HepG2 (cell line): ENCODE data around the gene ARVCF. TPM values are rescaled to one million over a fixed set of nuclear protein-coding genes. Genes with fewer than 3 reads are reported as not detected.

Source experiments
- ATAC-seq: fragments of 200-7000 bp; cut with Tn5 transposase; 3 replicates; pipeline ENCODE4 v1.9.1; 2020; ENCODE audit warnings: mild to moderate bottlenecking, moderate library complexity
- BruUV-seq: library from RNA; stranded (reverse); fragments of 400-500 nt; replicated peaks from 2 replicates; lab custom pipeline; 2021; lab: Mats Ljungman, UMichigan
- CTCF ChIA-PET: fragments of 300-600 bp; formaldehyde crosslinking; extraction: SDS; loops from one replicate; lab custom pipeline; 2021; ENCODE audit warnings: low total read pairs, inconsistent platforms, low intra/inter-chr PET ratio; lab: Yijun Ruan, JAX
- POLR2A ChIA-PET: fragments of 350-600 bp; sonication (Branson Sonifier 250); formaldehyde crosslinking; loops from one replicate; lab custom pipeline; 2020; ENCODE audit warnings: antibody characterized with exemption, inconsistent platforms; lab: Yijun Ruan, JAX
- DNase-seq: peaks from one replicate; pipeline ENCODE4 v3.0.0-alpha.2; 2015; ENCODE audit warnings: low spot score
- FAIRE-seq: peaks from 3 replicates; lab custom pipeline; 2011; peaks lifted over from hg19 to GRCh38; lab: Jason Lieb, UNC
- H2AFZ ChIP-seq: one replicate; pipeline ENCODE4 v1.6.1; 2011; ENCODE audit warnings: low read length, inconsistent platforms
- H3K27ac ChIP-seq: fragments of 300-600 bp; 3 replicates; pipeline ENCODE4 v1.8.0; 2011; ENCODE audit warnings: mixed run types, mild to moderate bottlenecking, mixed read lengths, low read length, inconsistent platforms; ENCODE audit not compliant: insufficient read depth; ENCODE audit errors: extremely low read length
- H3K27me3 ChIP-seq, 2 experiments: fragments of 200-600 bp in 1 of 2; 2 replicates in 1 of 2; 3 replicates in 1 of 2; pipeline versions ENCODE4 v1.6.0 to v1.8.0; 2011; ENCODE audit warnings: low read length in 2 of 2, mild to moderate bottlenecking in 2 of 2, moderate library complexity in 2 of 2, inconsistent platforms in 1 of 2; ENCODE audit not compliant: insufficient read depth in 2 of 2, control insufficient read depth in 1 of 2
- H3K36me3 ChIP-seq, 2 experiments: fragments of 200-600 bp in 1 of 2; replicated peaks in 1 of 2; 2 replicates in 1 of 2; 3 replicates in 1 of 2; pipeline versions ENCODE4 v1.5.1 to v1.8.0; 2011; ENCODE audit warnings: low read length in 2 of 2, inconsistent platforms in 1 of 2; ENCODE audit not compliant: insufficient read depth in 2 of 2, control insufficient read depth in 1 of 2
- H3K4me1 ChIP-seq: 2 replicates; pipeline ENCODE4 v1.5.1; 2012; ENCODE audit warnings: low read length, inconsistent platforms; ENCODE audit not compliant: insufficient read depth
- H3K4me2 ChIP-seq: 2 replicates; pipeline ENCODE4 v1.6.0; 2011; ENCODE audit warnings: low read depth, low read length, inconsistent platforms
- H3K4me3 ChIP-seq, 3 experiments: fragments of 200-600 bp in 1 of 3; sonication (generic), shearing (Covaris generic) in 1 of 3; replicated peaks in 1 of 3; 2 replicates each; pipeline ENCODE4 v1.5.1; 2011 to 2016; ENCODE audit warnings: low read length in 3 of 3, inconsistent platforms in 2 of 3, low read depth in 2 of 3, mild to moderate bottlenecking in 2 of 3, control low read depth in 1 of 3, mixed read lengths in 1 of 3; ENCODE audit not compliant: insufficient read depth in 1 of 3
- H3K79me2 ChIP-seq: one replicate; pipeline ENCODE4 v1.6.1; 2011; ENCODE audit warnings: low read length, inconsistent platforms; ENCODE audit not compliant: insufficient read depth
- H3K9ac ChIP-seq: 2 replicates; pipeline ENCODE4 v1.6.0; 2011; ENCODE audit warnings: mild to moderate bottlenecking, low read depth, low read length, inconsistent platforms; ENCODE audit not compliant: insufficient read depth
- H3K9me3 ChIP-seq: 2 replicates; pipeline ENCODE4 v1.5.1; 2012; ENCODE audit warnings: mild to moderate bottlenecking, low read length
- H4K20me1 ChIP-seq: 2 replicates; pipeline ENCODE4 v1.6.0; 2011; ENCODE audit warnings: inconsistent platforms, mild to moderate bottlenecking, low read length, moderate library complexity; ENCODE audit not compliant: insufficient read depth
- ARID2 ChIP-seq: sonication (generic); formaldehyde crosslinking; IDR thresholded peaks from 2 replicates; pipeline ENCODE4 v1.8.1; 2022; ENCODE audit warnings: mild to moderate bottlenecking, missing genetic modification reagents, borderline replicate concordance
- ASH2L ChIP-seq: fragments of 300-600, 200-600 bp; sonication (generic); IDR thresholded peaks from 2 replicates; pipeline ENCODE4 v1.7.0; 2017; ENCODE audit warnings: low read depth, mild to moderate bottlenecking, moderate library complexity, mixed read lengths, low read length; ENCODE audit not compliant: insufficient read length
- JDP2 ChIP-seq: sonication (generic); formaldehyde crosslinking; IDR thresholded peaks from 2 replicates; pipeline ENCODE4 v1.8.1; 2022; ENCODE audit warnings: missing genetic modification reagents, borderline replicate concordance
- SP1 ChIP-seq, 2 experiments: fragments of 450-650 bp in 1 of 2; sonication (generic) in 1 of 2; formaldehyde crosslinking in 1 of 2; IDR thresholded peaks; 2 replicates each; pipeline versions ENCODE4 v1.4.0 to v1.6.1; 2016 to 2020; ENCODE audit warnings: missing genetic modification reagents in 1 of 2
- SP140L ChIP-seq: sonication (generic); formaldehyde crosslinking; IDR thresholded peaks from 2 replicates; pipeline ENCODE4 v1.4.0; 2020; ENCODE audit warnings: missing genetic modification reagents, borderline replicate concordance
- ZBTB44 ChIP-seq: sonication (generic); formaldehyde crosslinking; IDR thresholded peaks from 2 replicates; pipeline ENCODE4 v1.4.0; 2020; ENCODE audit warnings: missing genetic modification reagents
- ZNF350 ChIP-seq: sonication (generic); formaldehyde crosslinking; IDR thresholded peaks from 2 replicates; pipeline ENCODE4 v1.4.0; 2020; ENCODE audit warnings: mild to moderate bottlenecking, low read depth, missing genetic modification reagents, borderline replicate concordance
- ZNF451 ChIP-seq: sonication (generic); formaldehyde crosslinking; IDR thresholded peaks from 2 replicates; pipeline ENCODE4 v1.5.0; 2020; ENCODE audit warnings: mild to moderate bottlenecking, missing genetic modification reagents
- ZNF513 ChIP-seq: sonication (generic); formaldehyde crosslinking; conservative IDR thresholded peaks from 2 replicates; pipeline ENCODE4 v1.5.0; 2020; ENCODE audit warnings: missing genetic modification reagents
- ZSCAN12 ChIP-seq: sonication (generic); formaldehyde crosslinking; IDR thresholded peaks from 2 replicates; pipeline ENCODE4 v1.9.0; 2021; ENCODE audit warnings: mild to moderate bottlenecking, missing genetic modification reagents
- ZSCAN9 ChIP-seq: IDR thresholded peaks from 2 replicates; pipeline ENCODE4 v1.6.1; 2016; ENCODE audit warnings: borderline replicate concordance
- WGBS: methylation state at CpG from one replicate; pipeline ENCODE4 v1.1.6; 2017; ENCODE audit warnings: low lambda C conversion rate; 5-methylcytosine and 5-hydroxymethylcytosine counted together
- in situ Hi-C: cut with HindIII; loops from 2 replicates; pipeline ENCODE4 v1.10.0; 2017; ENCODE audit warnings: low pct_unique_long_range_greater_than_20kb; ENCODE audit not compliant: extremely low pct_ligation_motif_present
- intact Hi-C: fragments of 100-400 bp; cut with micrococcal nuclease; formaldehyde crosslinking; loops from one replicate; pipeline ENCODE4 v1.10.0; 2022; ENCODE audit not compliant: unreplicated experiment
- polyA plus RNA-seq, 8 experiments: library from polyadenylated mRNA; depleted of rRNA in 3 of 8; stranded (reverse) in 7 of 8; unstranded in 1 of 8; fragments of >200 nt; fragmentation: Illumina TruSeq in 4 of 8; extraction: Trizol in 4 of 8; gene quantifications; 2 replicates each; pipeline versions ENCODE4 v1.2.1 to v1.2.3, GENCODE V29; 2011 to 2016; ENCODE audit warnings: low read depth in 4 of 8, missing spikeins in 1 of 8, mixed read lengths in 1 of 8; ENCODE audit not compliant: insufficient read depth in 1 of 8
- total RNA-seq, 5 experiments: library from RNA; depleted of rRNA; stranded (reverse); fragments of >200 nt; fragmentation: Illumina TruSeq; extraction: Trizol; gene quantifications; 2 replicates each; pipeline ENCODE4 v1.2.3, GENCODE V29; 2016; ENCODE audit warnings: low read depth in 1 of 5
- TF ChIP-seq, protein P1 (sequence below): sonication (generic); formaldehyde crosslinking; IDR thresholded peaks from 2 replicates; pipeline ENCODE4 v1.5.1; 2020; ENCODE audit warnings: mild to moderate bottlenecking, missing genetic modification reagents, borderline replicate concordance
- TF ChIP-seq, protein P2 (sequence below): sonication (generic); formaldehyde crosslinking; IDR thresholded peaks from 2 replicates; pipeline ENCODE4 v1.4.0; 2020; ENCODE audit warnings: missing genetic modification reagents
- TF ChIP-seq, protein P3 (sequence below): sonication (generic); formaldehyde crosslinking; IDR thresholded peaks from 2 replicates; pipeline ENCODE4 v1.5.0; 2020; ENCODE audit warnings: missing genetic modification reagents, mild to moderate bottlenecking, borderline replicate concordance
- TF ChIP-seq, protein P4 (sequence below): IDR thresholded peaks from 2 replicates; pipeline ENCODE4 v1.6.1; 2012; ENCODE audit warnings: low read depth, low read length, improper control_type of control experiment

ARVCF gene
- total and polyA plus RNA-seq, 2 of the 13 experiments (the other 11 are each of a cell fraction or from before 2014, with no cell fraction given): 16.4 to 17.7 TPM

- Histone ChIP-seq H3K27ac (no peak overlapping the region), H3K4me3 (no peak overlapping the region), H2AFZ (no peak overlapping the region), H3K9me3 (no peaks in the 10 kb centered on the region), H4K20me1 (peaks cover 5% of the 10 kb centered on the region; the same call in 1 of the 2 replicates), H3K36me3 (no peaks in the 10 kb centered on the region; a peak in 1 of 5 replicates), H3K4me1 (peaks cover 14% of the 10 kb centered on the region), H3K4me2 (no peak overlapping the region), H3K27me3 (no peaks in the 10 kb centered on the region), H3K79me2 (no peaks in the 10 kb centered on the region), H3K9ac (no peak overlapping the region)
- intact Hi-C loops: no loop called here
- ChIA-PET POLR2A (no interaction called here), CTCF (no interaction called here)
- BruUV-seq: no TSS peak
- no peak for ATAC-seq
- no peak for DNase-seq
- FAIRE-seq: no peak
- 100% methylated on average over 3 of the region's 20 CpGs for WGBS
- in situ Hi-C loops: no loop called here
- TF ChIP-seq ZNF451 (CRISPR knock-in tag) (no peak), ZNF350 (CRISPR knock-in tag) (no peak), ZBTB44 (no peak), SP140L (CRISPR knock-in tag) (no peak), ZSCAN12 (CRISPR knock-in tag) (no peak), ZNF513 (no peak), SP1 (IDR thresholded peaks at IDR 0.05) (no peak), SP1 (CRISPR knock-in tag; IDR thresholded peaks at IDR 0.05) (no peak), JDP2 (CRISPR knock-in tag) (no peak), ZSCAN9 (CRISPR knock-in tag) (no peak), ARID2 (CRISPR knock-in tag) (no peak), ASH2L (no peak)
- TF ChIP-seq, protein P1, sequence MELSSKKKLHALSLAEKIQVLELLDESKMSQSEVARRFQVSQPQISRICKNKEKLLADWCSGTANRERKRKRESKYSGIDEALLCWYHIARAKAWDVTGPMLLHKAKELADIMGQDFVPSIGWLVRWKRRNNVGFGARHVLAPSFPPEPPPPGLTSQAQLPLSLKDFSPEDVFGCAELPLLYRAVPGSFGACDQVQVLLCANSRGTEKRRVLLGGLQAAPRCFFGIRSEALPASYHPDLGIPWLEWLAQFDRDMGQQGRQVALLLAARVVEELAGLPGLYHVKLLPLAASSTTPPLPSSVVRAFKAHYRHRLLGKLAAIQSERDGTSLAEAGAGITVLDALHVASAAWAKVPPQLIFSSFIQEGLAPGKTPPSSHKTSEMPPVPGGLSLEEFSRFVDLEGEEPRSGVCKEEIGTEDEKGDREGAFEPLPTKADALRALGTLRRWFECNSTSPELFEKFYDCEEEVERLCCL: no peak
- TF ChIP-seq, protein P2, sequence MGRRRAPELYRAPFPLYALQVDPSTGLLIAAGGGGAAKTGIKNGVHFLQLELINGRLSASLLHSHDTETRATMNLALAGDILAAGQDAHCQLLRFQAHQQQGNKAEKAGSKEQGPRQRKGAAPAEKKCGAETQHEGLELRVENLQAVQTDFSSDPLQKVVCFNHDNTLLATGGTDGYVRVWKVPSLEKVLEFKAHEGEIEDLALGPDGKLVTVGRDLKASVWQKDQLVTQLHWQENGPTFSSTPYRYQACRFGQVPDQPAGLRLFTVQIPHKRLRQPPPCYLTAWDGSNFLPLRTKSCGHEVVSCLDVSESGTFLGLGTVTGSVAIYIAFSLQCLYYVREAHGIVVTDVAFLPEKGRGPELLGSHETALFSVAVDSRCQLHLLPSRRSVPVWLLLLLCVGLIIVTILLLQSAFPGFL (CRISPR knock-in tag): no peak
- TF ChIP-seq, protein P3, sequence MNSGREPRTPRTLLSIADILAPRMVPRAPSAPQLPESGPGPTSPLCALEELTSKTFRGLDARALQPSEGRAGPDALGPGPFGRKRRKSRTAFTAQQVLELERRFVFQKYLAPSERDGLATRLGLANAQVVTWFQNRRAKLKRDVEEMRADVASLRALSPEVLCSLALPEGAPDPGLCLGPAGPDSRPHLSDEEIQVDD (CRISPR knock-in tag): no peak
- TF ChIP-seq, protein P4, sequence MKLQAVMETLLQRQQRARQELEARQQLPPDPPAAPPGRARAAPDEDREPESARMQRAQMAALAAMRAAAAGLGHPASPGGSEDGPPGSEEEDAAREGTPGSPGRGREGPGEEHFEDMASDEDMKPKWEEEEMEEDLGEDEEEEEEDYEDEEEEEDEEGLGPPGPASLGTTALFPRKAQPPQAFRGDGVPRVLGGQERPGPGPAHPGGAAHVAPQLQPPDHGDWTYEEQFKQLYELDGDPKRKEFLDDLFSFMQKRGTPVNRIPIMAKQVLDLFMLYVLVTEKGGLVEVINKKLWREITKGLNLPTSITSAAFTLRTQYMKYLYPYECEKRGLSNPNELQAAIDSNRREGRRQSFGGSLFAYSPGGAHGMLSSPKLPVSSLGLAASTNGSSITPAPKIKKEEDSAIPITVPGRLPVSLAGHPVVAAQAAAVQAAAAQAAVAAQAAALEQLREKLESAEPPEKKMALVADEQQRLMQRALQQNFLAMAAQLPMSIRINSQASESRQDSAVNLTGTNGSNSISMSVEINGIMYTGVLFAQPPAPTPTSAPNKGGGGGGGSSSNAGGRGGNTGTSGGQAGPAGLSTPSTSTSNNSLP: no peak
Measured at GRCh38 chr22:19990609-19991394, 25.8 kb downstream of the ARVCF start.
